Astrocyte of the spinal cord (primary cell): ENCODE results near the gene NPR2.

Experiments used
- DNase-seq: peaks from one replicate; pipeline ENCODE4 v3.0.0; 2011; ENCODE audit warnings: low read depth, low spot score
- H3K4me3 ChIP-seq: 2 replicates; pipeline ENCODE4 v1.5.1; 2011; ENCODE audit warnings: low read depth, mild to moderate bottlenecking, low read length, moderate library complexity
- CTCF ChIP-seq: IDR thresholded peaks from 2 replicates; pipeline ENCODE4 v1.5.1; 2012; ENCODE audit warnings: low read depth, mild to moderate bottlenecking, low read length, inconsistent platforms
- in situ Hi-C: cut with HindIII; loops from 2 replicates; pipeline ENCODE4 v1.10.0; 2017; ENCODE audit warnings: low sequenced_read_pairs

The NPR2 gene

GRCh38 chr9:35748242-35748857 lies 43.0 kb upstream of the NPR2 start:
- H3K4me3 ChIP-seq = peak overlapping the region; percentile 90
- TF ChIP-seq CTCF = no peak
- no peak for DNase-seq
- in situ Hi-C loops = no loop called here

- in situ Hi-C loops = no loop called here
- peak; percentile 55 for DNase-seq
- peak within 1 kb of the TSS; percentile 90 for H3K4me3 ChIP-seq
- TF ChIP-seq CTCF = no peak
These were observed 42.4 kb upstream of the NPR2 start, which contains the start of the genes GBA2 and RGP1 for GRCh38 chr9:35748858-35749514. Gene GBA2 (minus strand): TSS chr9:35749228. CDS start chr9:35748704, 524 bp downstream. Gene RGP1 (plus strand): TSS chr9:35749287. CDS start chr9:35749756, 469 bp downstream.

- TF ChIP-seq CTCF = no peak
- H3K4me3 ChIP-seq = peak overlapping the region; percentile 90
- DNase-seq = no peak
- in situ Hi-C loops = no loop called here
These were observed 41.7 kb upstream of the NPR2 start for GRCh38 chr9:35749515-35750255.

GRCh38 chr9:35750256-35750531 lies 41.2 kb upstream of the NPR2 start:
- TF ChIP-seq CTCF = no peak
- peak overlapping the region; percentile 90 for H3K4me3 ChIP-seq
- in situ Hi-C loops = no loop called here
- no peak for DNase-seq

GRCh38 chr9:35753466-35753865 lies 37.9 kb upstream of the NPR2 start:
- in situ Hi-C loops = no loop called here
- H3K4me3 ChIP-seq = no peak overlapping the region
- no peak for TF ChIP-seq CTCF
- DNase-seq = no peak

GRCh38 chr9:35754264-35754663 lies 37.1 kb upstream of the NPR2 start, which contains the start of gene MSMP:
Gene MSMP (minus strand): TSS chr9:35754276. CDS start chr9:35754129, 147 bp downstream.
- in situ Hi-C loops = no loop called here
- TF ChIP-seq CTCF = no peak
- H3K4me3 ChIP-seq = no peak within 1 kb of the TSS
- DNase-seq = no peak
